Endothelial cell (in vitro differentiated cells): ENCODE data around the gene IMMP1L. TPM values are rescaled to one million over a fixed set of nuclear protein-coding genes. Genes with fewer than 3 reads are reported as not detected.

Experiments
- DNase-seq: peaks from one replicate; pipeline ENCODE4 v3.0.0; 2021; ENCODE audit warnings: low spot score
- H3K27ac Mint-ChIP-seq: one replicate; pipeline ENCODE4 v1.8.0; 2021; ENCODE audit warnings: mixed read lengths, inconsistent platforms; ENCODE audit not compliant: unreplicated experiment
- H3K27me3 Mint-ChIP-seq: one replicate; pipeline ENCODE4 v1.8.0; 2021; ENCODE audit warnings: mild to moderate bottlenecking, moderate library complexity, mixed read lengths, inconsistent platforms; ENCODE audit not compliant: unreplicated experiment
- H3K36me3 Mint-ChIP-seq: one replicate; pipeline ENCODE4 v1.8.0; 2021; ENCODE audit warnings: mild to moderate bottlenecking, low read depth, mixed read lengths, inconsistent platforms; ENCODE audit not compliant: unreplicated experiment
- H3K4me1 Mint-ChIP-seq: one replicate; pipeline ENCODE4 v1.8.0; 2021; ENCODE audit warnings: mild to moderate bottlenecking, mixed read lengths, inconsistent platforms; ENCODE audit not compliant: unreplicated experiment
- H3K4me3 Mint-ChIP-seq: one replicate; pipeline ENCODE4 v1.8.0; 2021; ENCODE audit warnings: mild to moderate bottlenecking, mixed read lengths, inconsistent platforms; ENCODE audit not compliant: unreplicated experiment
- H3K9me3 Mint-ChIP-seq: one replicate; pipeline ENCODE4 v1.8.0; 2021; ENCODE audit warnings: mixed read lengths, inconsistent platforms; ENCODE audit not compliant: unreplicated experiment
- total RNA-seq: library from RNA; stranded (reverse); fragmentation: NEBNext Ultra II Directional; extraction: Animal tissue kit (Norgen Biotek cat#: 25700); gene quantifications from one replicate; pipeline ENCODE4 v1.2.1, GENCODE V29; 2021; ENCODE audit not compliant: unreplicated experiment
- TF ChIP-seq, protein P1 (sequence below): fragments of 200-600 bp; sonication (generic); IDR thresholded peaks from one replicate; pipeline ENCODE4 v1.5.0; 2021; ENCODE audit warnings: antibody characterized with exemption; ENCODE audit not compliant: unreplicated experiment

The IMMP1L gene
- total RNA-seq, 1 donor from 2014 or later: 20.9 TPM

DNA sequence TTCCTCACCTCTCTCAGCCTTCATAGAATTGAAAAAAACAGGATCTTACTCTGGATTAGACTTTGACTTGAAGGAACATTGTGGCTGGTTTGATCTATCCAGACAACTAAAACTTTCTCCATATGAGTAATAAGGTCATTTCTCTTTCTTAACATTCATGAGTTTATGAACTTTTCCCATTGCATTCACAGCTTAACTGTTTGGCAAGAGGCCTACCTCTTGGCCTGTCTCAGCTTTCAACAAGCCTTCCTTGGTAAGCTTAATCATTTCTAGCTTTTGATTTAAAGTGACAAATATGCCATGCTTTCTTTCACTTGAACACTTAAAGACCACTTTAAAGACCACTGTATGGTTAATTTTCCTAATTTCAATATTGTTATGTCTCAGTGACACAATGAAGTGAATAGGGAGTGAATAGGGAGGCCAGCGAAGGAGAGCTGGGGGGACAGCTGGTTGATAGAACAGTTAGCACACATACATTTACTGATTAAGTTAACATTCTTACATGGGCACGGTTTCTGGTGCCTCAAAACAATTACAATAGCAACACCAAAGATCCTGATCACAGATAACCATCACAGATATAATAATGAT, 17.0 kb downstream of the IMMP1L start:
- DNase-seq: no peak
- H3K27me3 Mint-ChIP-seq: no peaks in the 10 kb centered on the region
- H3K4me3 Mint-ChIP-seq: no peak overlapping the region
- no peaks in the 10 kb centered on the region for H3K9me3 Mint-ChIP-seq
- peaks cover 12% of the 10 kb centered on the region for H3K36me3 Mint-ChIP-seq
- TF ChIP-seq, protein P1, sequence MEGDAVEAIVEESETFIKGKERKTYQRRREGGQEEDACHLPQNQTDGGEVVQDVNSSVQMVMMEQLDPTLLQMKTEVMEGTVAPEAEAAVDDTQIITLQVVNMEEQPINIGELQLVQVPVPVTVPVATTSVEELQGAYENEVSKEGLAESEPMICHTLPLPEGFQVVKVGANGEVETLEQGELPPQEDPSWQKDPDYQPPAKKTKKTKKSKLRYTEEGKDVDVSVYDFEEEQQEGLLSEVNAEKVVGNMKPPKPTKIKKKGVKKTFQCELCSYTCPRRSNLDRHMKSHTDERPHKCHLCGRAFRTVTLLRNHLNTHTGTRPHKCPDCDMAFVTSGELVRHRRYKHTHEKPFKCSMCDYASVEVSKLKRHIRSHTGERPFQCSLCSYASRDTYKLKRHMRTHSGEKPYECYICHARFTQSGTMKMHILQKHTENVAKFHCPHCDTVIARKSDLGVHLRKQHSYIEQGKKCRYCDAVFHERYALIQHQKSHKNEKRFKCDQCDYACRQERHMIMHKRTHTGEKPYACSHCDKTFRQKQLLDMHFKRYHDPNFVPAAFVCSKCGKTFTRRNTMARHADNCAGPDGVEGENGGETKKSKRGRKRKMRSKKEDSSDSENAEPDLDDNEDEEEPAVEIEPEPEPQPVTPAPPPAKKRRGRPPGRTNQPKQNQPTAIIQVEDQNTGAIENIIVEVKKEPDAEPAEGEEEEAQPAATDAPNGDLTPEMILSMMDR: no peak
- no peak overlapping the region for H3K27ac Mint-ChIP-seq
- H3K4me1 Mint-ChIP-seq: peaks cover 5% of the 10 kb centered on the region

GRCh38 chr11:31487848-31488247, 21.6 kb downstream of the IMMP1L start:
- H3K27me3 Mint-ChIP-seq: peaks cover 2% of the 10 kb centered on the region
- peaks cover 5% of the 10 kb centered on the region for H3K4me1 Mint-ChIP-seq
- peak; percentile 30 for DNase-seq
- TF ChIP-seq, protein P1: no peak
- H3K36me3 Mint-ChIP-seq: no peaks in the 10 kb centered on the region
- H3K9me3 Mint-ChIP-seq: no peaks in the 10 kb centered on the region
- H3K27ac Mint-ChIP-seq: no peak overlapping the region
- no peak overlapping the region for H3K4me3 Mint-ChIP-seq

GRCh38 chr11:31484497-31484896, 24.9 kb downstream of the IMMP1L start:
- Mint-ChIP-seq H3K27ac (no peak overlapping the region), H3K4me1 (no peaks in the 10 kb centered on the region), H3K4me3 (no peak overlapping the region), H3K36me3 (no peaks in the 10 kb centered on the region), H3K9me3 (no peaks in the 10 kb centered on the region), H3K27me3 (peaks cover 2% of the 10 kb centered on the region)
- DNase-seq: no peak
- TF ChIP-seq, protein P1: no peak

DNA sequence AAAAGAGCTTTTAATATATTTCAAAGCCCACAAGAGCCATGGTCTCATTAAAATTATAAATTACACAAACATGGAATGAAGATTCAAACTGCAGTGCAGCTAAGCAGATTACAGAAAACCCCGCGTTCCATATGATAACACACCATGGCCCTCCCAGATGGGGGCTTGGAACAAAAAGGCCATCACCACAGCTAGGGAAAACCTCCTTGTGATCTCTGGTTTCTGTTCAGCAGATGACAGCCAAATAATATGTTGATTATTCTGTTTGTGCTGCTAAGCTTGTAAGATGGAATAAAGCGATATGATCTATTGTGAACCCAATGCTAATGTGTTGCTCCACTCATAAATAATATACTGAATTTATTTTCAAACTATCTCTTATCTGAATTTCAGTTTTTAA, 28.5 kb downstream of the IMMP1L start:
- DNase-seq: no peak
- TF ChIP-seq, protein P1: no peak
- Mint-ChIP-seq H3K4me1 (no peaks in the 10 kb centered on the region), H3K27ac (no peak overlapping the region), H3K4me3 (no peak overlapping the region), H3K9me3 (no peaks in the 10 kb centered on the region), H3K36me3 (no peaks in the 10 kb centered on the region), H3K27me3 (no peaks in the 10 kb centered on the region)

DNA sequence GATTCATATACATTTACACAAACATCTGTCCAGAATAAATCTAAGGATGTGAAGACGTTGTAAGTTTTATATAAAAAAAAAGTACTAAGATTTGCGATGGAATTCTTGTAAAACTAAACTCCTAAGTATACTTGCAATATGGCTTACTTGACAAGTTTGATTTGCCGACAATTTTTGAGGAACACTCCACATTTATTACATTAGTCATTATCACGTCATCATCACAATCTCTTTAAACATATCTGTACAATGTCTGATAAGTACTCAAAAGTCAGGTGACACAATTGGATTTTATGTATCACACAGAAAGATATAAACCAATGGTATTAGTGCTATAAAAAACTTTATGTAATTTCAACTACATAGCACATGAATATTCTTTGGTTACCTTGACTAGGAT, 30.4 kb downstream of the IMMP1L start:
- Mint-ChIP-seq H3K9me3 (no peaks in the 10 kb centered on the region), H3K27me3 (no peaks in the 10 kb centered on the region), H3K27ac (no peak overlapping the region), H3K4me1 (no peaks in the 10 kb centered on the region), H3K4me3 (no peak overlapping the region), H3K36me3 (no peaks in the 10 kb centered on the region)
- DNase-seq: no peak
- TF ChIP-seq, protein P1: no peak
